Immature natural killer cell (primary cell): ENCODE data around the gene RANBP17. TPM values are rescaled to one million over a fixed set of nuclear protein-coding genes. Genes with fewer than 3 reads are reported as not detected.

Source experiments
- DNase-seq, 3 donors: peaks; one replicate each; pipeline ENCODE4 v3.0.0; 2022; ENCODE audit warnings: mixed read lengths in 1 of 3
- H3K27ac Mint-ChIP-seq, 6 donors: one replicate each; pipeline ENCODE4 v1.8.0; 2020; ENCODE audit warnings: mixed read lengths in 6 of 6, mild to moderate bottlenecking in 5 of 6, inconsistent platforms in 4 of 6, moderate library complexity in 3 of 6
- H3K27me3 Mint-ChIP-seq, 3 donors: one replicate each; pipeline ENCODE4 v1.8.0; 2020 to 2021; ENCODE audit warnings: low read depth in 3 of 3, mild to moderate bottlenecking in 3 of 3, mixed read lengths in 3 of 3, moderate library complexity in 3 of 3, inconsistent platforms in 1 of 3
- H3K36me3 Mint-ChIP-seq, 3 donors: one replicate each; pipeline ENCODE4 v1.8.0; 2020; ENCODE audit warnings: mixed read lengths in 3 of 3, inconsistent platforms in 2 of 3, mild to moderate bottlenecking in 2 of 3
- H3K4me1 Mint-ChIP-seq, 2 donors: one replicate each; pipeline ENCODE4 v1.8.0; 2020; ENCODE audit warnings: inconsistent platforms in 2 of 2, mild to moderate bottlenecking in 2 of 2, mixed read lengths in 2 of 2, moderate library complexity in 1 of 2
- H3K4me3 Mint-ChIP-seq, 5 donors: one replicate each; pipeline ENCODE4 v1.8.0; 2020; ENCODE audit warnings: mild to moderate bottlenecking in 5 of 5, mixed read lengths in 5 of 5, inconsistent platforms in 3 of 5, moderate library complexity in 3 of 5
- H3K9me3 Mint-ChIP-seq, 6 donors: one replicate each; pipeline ENCODE4 v1.8.0; 2020; ENCODE audit warnings: mild to moderate bottlenecking in 6 of 6, mixed read lengths in 6 of 6, inconsistent platforms in 4 of 6, moderate library complexity in 3 of 6
- polyA plus RNA-seq, 3 donors: library from polyadenylated mRNA; unstranded; fragments of 300-500 nt; fragmentation: Illumina TruSeq; gene quantifications; one replicate each; pipeline ENCODE4 v1.2.3, GENCODE V29; 2021

The RANBP17 gene
- polyA plus RNA-seq, 3 donors from 2014 or later, result 0.91 to 4.8 (median 1.7) TPM

DNA sequence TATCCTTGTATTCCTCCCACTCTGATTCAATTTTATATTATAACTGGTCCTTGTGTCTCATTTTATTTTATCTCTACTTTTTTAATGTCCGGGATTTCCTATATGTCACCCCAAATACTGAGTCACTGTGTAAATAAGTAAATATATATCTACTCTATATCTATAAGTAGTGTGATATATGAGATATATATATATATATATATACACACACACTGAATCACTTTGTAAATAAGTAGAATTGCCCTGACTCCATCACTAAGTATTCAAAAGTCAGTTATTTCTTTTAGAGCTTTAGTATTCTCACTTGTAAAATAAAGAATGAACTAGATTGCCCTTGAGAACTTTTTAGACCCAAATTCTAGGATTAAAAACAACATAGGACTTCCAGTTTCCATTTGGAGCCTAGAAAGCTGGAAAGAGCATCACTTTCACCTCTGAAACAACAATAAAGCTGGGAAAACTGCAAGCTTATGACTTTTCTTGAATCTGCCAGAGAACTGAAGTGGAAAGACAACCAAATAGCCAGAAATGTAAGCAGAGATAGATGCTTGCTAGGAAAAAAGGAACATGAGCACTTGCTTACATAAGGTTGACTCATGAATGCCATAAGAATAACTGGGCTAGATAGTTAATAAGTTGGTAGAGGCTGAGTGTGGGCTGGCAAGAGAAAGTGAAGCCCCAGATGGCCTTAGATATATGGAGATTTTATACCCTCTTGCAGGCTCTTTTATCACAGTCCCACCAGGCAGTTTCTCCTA lies 276.1 kb downstream of the RANBP17 start:
- H3K4me3 Mint-ChIP-seq, result no peak overlapping the region
- no peaks in the 10 kb centered on the region for H3K4me1 Mint-ChIP-seq
- H3K27ac Mint-ChIP-seq, result no peak overlapping the region
- DNase-seq, result no peak
- H3K9me3 Mint-ChIP-seq, result peaks cover 0 to 3% (median 0%) of the 10 kb centered on the region in 6 donors
- H3K36me3 Mint-ChIP-seq, result no peaks in the 10 kb centered on the region
- peaks cover 3 to 7% (median 5%) of the 10 kb centered on the region in 3 donors for H3K27me3 Mint-ChIP-seq

DNA sequence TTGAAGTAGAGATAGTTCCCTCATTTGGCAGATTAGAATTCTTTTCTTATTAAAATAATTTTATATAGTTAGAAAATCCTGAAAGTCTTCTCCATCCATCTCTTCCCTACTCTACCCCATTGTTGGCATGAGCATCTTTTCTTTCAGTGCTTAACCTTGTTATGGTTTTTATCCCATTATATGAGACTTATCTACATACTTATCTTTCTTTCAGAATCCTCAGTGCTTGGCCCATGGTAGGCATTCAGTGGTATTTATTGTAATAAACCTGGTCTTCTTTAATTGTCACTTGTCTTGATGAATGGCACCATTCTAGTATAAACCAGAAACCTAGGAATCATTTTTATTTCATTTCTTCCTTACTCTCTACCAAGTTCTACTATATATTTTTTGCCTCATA lies 277.4 kb downstream of the RANBP17 start:
- no peaks in the 10 kb centered on the region for H3K36me3 Mint-ChIP-seq
- no peaks in the 10 kb centered on the region for H3K4me1 Mint-ChIP-seq
- H3K27me3 Mint-ChIP-seq, result peaks cover 3 to 7% (median 5%) of the 10 kb centered on the region in 3 donors
- H3K9me3 Mint-ChIP-seq, result peaks cover 0 to 3% (median 0%) of the 10 kb centered on the region in 6 donors
- no peak overlapping the region for H3K4me3 Mint-ChIP-seq
- no peak for DNase-seq
- H3K27ac Mint-ChIP-seq, result no peak overlapping the region

DNA sequence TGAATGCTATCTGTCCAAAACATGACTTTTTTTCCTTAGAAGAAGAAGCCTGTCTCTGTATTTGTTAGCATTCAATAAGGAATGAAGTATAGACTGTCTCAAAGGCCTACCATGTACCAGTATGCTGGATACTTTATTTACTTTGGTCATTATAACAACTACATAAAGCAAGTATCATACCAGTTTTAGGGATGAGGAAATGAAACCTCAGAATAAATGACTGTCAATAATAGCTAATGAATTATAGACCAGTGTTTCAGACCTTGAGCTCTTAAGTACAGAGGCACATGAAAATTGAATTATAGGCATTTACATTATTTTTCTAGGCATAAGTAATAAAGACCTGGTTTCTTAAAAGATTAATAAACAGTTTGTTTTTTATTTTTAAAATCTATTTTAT lies 280.8 kb downstream of the RANBP17 start:
- Mint-ChIP-seq H3K4me1 (no peaks in the 10 kb centered on the region), H3K27ac (no peak overlapping the region), H3K9me3 (peaks cover 0 to 3% (median 0%) of the 10 kb centered on the region in 6 donors), H3K36me3 (no peaks in the 10 kb centered on the region), H3K4me3 (no peak overlapping the region), H3K27me3 (peaks cover 0 to 9% (median 2%) of the 10 kb centered on the region in 3 donors)
- no peak for DNase-seq

DNA sequence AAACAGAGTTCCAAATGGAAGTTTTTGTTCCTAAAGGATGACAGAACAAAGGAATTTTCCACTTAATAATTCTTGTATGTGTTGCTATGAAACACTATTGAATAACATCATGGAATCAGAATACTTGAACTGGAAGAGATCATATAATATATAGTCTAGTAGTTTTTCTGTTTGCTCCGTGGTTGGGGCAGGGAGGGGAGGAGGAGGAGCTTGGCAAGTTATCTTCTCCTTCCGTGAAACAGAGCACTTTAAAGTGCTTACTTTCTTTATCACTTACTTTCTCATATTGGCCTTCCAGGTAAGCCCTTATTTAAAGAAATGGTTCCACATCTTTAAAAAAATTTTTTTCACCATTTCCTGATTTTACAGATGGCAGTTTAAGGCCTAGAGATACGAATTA lies 281.4 kb downstream of the RANBP17 start:
- Mint-ChIP-seq H3K27me3 (peaks cover 0 to 8% (median 2%) of the 10 kb centered on the region in 3 donors), H3K4me1 (no peaks in the 10 kb centered on the region), H3K27ac (no peak overlapping the region), H3K4me3 (no peak overlapping the region), H3K9me3 (peaks cover 0 to 3% (median 0%) of the 10 kb centered on the region in 6 donors), H3K36me3 (no peaks in the 10 kb centered on the region)
- no peak for DNase-seq

DNA sequence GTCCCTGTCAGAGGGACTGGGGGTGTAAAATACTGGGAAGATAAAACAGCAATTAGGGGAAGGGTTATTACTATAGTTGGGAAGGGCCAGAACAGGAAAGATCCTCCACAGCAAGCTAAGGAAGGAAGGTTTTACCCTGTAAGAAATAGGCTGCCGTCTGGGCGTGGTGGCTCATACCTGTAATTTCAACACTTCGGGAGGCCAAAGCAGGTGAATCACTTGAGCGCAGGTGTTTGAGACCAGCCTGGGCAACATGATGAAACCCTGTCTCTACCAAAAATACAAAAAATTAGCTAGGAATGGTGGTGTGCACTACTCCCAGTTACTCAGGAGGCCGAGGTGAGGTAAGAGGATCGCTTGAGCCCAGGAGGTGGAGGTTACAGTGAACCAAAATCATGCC lies 282.1 kb downstream of the RANBP17 start:
- no peak for DNase-seq
- H3K36me3 Mint-ChIP-seq, result no peaks in the 10 kb centered on the region
- H3K4me1 Mint-ChIP-seq, result no peaks in the 10 kb centered on the region
- peaks cover 0 to 8% (median 2%) of the 10 kb centered on the region in 3 donors for H3K27me3 Mint-ChIP-seq
- no peak overlapping the region for H3K27ac Mint-ChIP-seq
- H3K4me3 Mint-ChIP-seq, result no peak overlapping the region
- peaks cover 0 to 3% (median 0%) of the 10 kb centered on the region in 6 donors for H3K9me3 Mint-ChIP-seq

DNA sequence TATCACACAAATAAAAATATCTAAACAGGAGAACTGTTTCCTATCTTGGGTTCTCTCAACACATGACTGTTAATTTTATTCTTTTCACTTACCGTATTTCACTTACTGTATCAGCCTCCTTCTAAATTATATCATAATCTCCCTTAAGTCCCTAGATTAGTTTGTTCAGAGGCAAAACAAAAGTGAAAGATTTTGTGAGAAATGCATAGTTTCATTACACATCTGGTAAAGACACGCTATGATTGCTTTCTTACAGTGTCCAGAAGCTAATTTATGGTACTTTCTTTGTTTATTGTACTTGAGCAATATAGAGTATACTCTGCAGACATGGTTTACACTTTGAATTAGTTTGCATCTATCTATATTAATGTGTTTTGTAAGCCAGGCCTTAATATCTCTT lies 287.5 kb downstream of the RANBP17 start:
- Mint-ChIP-seq H3K27me3 (peaks cover 0 to 12% (median 0%) of the 10 kb centered on the region in 3 donors), H3K27ac (no peak overlapping the region)

DNA sequence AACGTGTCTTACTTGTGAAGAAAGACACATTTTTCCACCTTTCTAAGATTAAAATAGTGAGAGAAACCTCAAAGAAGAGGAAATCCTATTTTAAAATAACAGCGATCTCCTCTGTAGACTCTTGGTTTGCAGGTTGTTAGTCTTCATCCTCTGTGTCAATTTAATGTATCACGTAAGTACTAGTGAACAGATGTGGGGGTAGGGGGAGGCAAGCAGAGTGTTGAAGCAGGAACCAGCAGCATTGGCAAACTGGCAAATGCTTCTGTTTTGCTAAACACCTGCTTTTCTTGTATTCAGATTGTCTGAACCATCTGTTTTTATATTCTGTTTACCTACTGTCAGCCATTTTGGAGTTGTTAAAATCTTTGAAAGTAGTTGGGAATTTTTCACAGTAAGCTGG lies 288.0 kb downstream of the RANBP17 start:
- Mint-ChIP-seq H3K4me3 (peak overlapping the region in 1 of 5 donors; percentile 33), H3K27ac (no peak overlapping the region), H3K36me3 (no peaks in the 10 kb centered on the region), H3K9me3 (peaks cover 0 to 2% (median 0%) of the 10 kb centered on the region in 6 donors), H3K4me1 (peaks cover 2 to 7% of the 10 kb centered on the region in 2 donors), H3K27me3 (peaks cover 0 to 8% (median 0%) of the 10 kb centered on the region in 3 donors)
- DNase-seq, result no peak

More for the DNA sequence above, 287.5 kb downstream of the RANBP17 start:
- Mint-ChIP-seq H3K9me3 (peaks cover 0 to 2% (median 0%) of the 10 kb centered on the region in 6 donors), H3K36me3 (no peaks in the 10 kb centered on the region), H3K4me1 (peaks cover 2 to 7% of the 10 kb centered on the region in 2 donors), H3K4me3 (peak overlapping the region in 1 of 5 donors; percentile 0)
- no peak for DNase-seq

DNA sequence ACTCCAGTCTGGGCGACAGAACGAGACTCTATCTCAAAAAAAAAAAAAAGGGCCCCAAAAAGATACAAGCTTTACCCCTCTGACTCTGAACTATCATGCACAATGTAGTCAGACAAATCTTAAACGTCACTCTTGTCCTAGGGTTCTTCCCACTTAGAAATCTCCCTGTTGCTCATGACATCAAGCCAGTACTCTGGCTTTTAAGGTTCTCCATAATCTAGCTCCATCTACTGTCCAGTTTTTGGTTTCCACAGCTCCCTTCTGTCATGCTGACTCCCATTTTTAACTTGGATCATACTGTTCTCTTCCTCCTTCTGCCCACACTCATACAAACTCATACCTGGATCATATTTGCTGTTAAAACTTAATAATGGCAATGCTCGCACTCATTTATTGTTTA lies 290.6 kb downstream of the RANBP17 start:
- Mint-ChIP-seq H3K4me1 (peaks cover 2 to 7% of the 10 kb centered on the region in 2 donors), H3K9me3 (peaks cover 0 to 2% (median 0%) of the 10 kb centered on the region in 6 donors), H3K4me3 (no peak overlapping the region), H3K27me3 (peaks cover 0 to 4% (median 2%) of the 10 kb centered on the region in 3 donors), H3K36me3 (no peaks in the 10 kb centered on the region), H3K27ac (no peak overlapping the region)
- no peak for DNase-seq

DNA sequence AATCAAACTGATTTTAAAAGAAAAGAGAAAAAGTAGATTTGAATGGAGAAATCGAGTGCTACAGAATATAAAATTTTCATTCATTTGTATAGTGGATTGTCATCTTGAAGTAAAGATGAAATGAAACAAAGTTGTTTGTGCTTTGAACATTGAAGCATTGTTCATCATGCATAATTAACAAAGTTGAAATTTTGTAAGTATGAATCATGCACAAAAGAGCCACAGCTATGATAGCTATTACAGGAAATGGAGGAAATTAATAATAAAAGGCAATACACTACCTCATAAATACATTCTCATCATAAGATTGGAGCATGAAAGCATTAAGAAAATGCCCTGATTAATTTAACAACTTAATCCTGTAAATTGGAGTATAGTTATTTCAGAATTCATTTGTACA lies 293.8 kb downstream of the RANBP17 start:
- H3K4me3 Mint-ChIP-seq, result no peak overlapping the region
- H3K36me3 Mint-ChIP-seq, result no peaks in the 10 kb centered on the region
- no peak for DNase-seq
- H3K27ac Mint-ChIP-seq, result no peak overlapping the region
- H3K27me3 Mint-ChIP-seq, result peaks cover 0 to 4% (median 2%) of the 10 kb centered on the region in 3 donors
- H3K4me1 Mint-ChIP-seq, result no peaks in the 10 kb centered on the region
- peaks cover 0 to 2% (median 0%) of the 10 kb centered on the region in 6 donors for H3K9me3 Mint-ChIP-seq

DNA sequence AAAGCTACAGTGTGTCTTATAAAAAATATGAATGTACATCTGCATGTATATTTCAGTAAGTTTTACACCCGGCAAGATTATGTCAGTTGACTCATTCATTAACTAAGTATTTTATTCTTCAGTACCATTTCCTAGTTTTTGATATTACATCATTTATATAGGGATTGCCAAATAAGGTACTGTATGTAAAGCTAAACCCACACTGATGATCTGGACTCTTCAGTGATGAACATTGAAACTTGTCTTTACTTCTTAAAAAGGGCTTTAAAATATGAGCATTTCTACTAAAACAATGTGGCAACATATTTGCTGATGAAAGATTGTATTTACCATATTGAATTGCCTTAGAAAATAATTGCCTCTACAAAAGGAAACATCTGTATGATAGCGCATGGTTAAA lies 295.5 kb downstream of the RANBP17 start:
- H3K27ac Mint-ChIP-seq, result no peak overlapping the region
- H3K4me1 Mint-ChIP-seq, result no peaks in the 10 kb centered on the region
- H3K36me3 Mint-ChIP-seq, result no peaks in the 10 kb centered on the region
- no peak for DNase-seq
- H3K9me3 Mint-ChIP-seq, result peaks cover 0 to 2% (median 0%) of the 10 kb centered on the region in 6 donors
- no peak overlapping the region for H3K4me3 Mint-ChIP-seq
- H3K27me3 Mint-ChIP-seq, result peaks cover 0 to 4% (median 2%) of the 10 kb centered on the region in 3 donors

DNA sequence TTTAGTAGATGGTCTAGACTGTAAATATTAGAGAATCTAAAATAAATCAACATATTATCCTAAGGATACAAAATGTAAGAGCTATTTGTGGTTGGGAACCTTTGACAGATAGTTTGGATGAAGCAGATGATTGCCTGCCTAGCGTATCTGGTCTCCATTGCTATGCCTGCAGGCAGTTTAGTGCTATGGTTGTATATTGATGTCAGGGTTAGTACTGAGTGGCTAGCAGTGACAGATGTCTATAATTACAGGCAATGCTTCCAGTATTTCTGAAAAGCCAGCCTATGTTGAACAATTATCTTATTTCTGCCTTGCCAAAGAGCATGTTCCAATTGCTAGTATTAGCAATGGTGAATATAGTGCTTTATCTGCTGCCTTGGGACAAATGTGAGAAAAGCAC lies 296.0 kb downstream of the RANBP17 start:
- Mint-ChIP-seq H3K9me3 (no peaks in the 10 kb centered on the region), H3K36me3 (no peaks in the 10 kb centered on the region), H3K4me3 (no peak overlapping the region), H3K4me1 (no peaks in the 10 kb centered on the region), H3K27ac (no peak overlapping the region), H3K27me3 (peaks cover 0 to 4% (median 2%) of the 10 kb centered on the region in 3 donors)
- no peak for DNase-seq

DNA sequence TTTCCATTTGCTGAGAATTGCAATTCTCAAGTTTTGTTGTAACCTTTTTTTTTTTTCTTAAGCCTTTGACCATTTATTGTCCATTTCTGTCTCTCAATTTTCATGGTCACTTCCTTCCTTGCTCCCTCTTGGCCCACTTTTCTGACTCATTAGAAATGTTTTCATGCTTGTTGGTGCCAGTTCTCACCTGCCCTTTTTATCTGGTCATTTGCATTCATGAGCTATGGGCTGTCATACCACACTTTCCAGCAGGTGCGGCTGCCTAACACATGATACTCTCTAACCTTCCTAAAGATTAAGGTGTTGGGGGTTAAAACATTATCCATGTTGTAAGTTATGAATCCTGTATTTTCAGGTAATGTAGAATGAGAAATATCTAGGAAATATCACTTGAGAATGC lies 296.8 kb downstream of the RANBP17 start:
- no peak for DNase-seq
- Mint-ChIP-seq H3K4me3 (no peak overlapping the region), H3K9me3 (no peaks in the 10 kb centered on the region), H3K4me1 (no peaks in the 10 kb centered on the region), H3K27me3 (peaks cover 0 to 2% (median 1%) of the 10 kb centered on the region in 3 donors), H3K27ac (no peak overlapping the region), H3K36me3 (no peaks in the 10 kb centered on the region)

DNA sequence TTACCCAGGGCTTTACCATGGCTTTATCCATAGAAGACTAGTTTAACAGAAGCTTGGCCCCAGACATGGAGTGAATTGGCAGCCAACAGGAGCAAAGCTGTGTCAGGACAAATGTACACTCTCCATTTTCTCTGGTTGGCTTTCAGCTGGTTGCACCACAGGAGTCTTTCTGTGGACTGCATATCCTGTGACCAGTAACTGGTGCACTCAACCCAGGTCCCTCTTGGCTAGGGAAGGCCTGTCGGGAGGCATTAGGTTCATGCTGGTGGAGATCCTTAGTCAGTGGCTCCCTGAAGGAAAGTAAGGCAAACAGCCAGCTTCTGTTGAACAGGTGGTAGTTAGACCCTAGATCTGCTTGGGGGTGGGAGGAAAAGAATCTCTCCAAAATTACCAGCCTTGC lies 300.3 kb downstream of the RANBP17 start:
- no peak overlapping the region for H3K4me3 Mint-ChIP-seq
- H3K27ac Mint-ChIP-seq, result no peak overlapping the region
- no peaks in the 10 kb centered on the region for H3K4me1 Mint-ChIP-seq
- no peaks in the 10 kb centered on the region for H3K36me3 Mint-ChIP-seq
- no peak for DNase-seq
- peaks cover 0 to 2% (median 2%) of the 10 kb centered on the region in 3 donors for H3K27me3 Mint-ChIP-seq
- no peaks in the 10 kb centered on the region for H3K9me3 Mint-ChIP-seq

DNA sequence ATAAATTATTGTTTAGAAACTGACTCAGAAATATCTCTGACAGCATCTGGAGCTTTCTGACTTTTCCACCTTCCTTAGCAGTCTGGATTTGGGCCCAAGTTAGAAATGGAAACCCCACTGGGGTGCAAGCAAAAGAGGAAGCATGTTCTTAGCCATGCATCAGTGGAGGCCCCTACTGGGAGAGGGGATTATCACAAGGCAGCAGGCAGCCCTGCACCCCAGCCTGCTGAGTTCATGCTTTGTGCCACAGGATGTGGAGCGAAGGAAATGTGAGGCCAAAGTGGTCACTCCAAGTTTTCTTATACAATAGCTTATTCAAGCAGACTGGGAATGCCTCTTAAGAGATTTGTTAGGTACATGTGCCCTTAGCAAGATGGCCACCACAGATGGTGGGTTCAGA lies 300.8 kb downstream of the RANBP17 start:
- H3K36me3 Mint-ChIP-seq, result no peaks in the 10 kb centered on the region
- DNase-seq, result no peak
- peaks cover 0 to 2% (median 2%) of the 10 kb centered on the region in 3 donors for H3K27me3 Mint-ChIP-seq
- H3K9me3 Mint-ChIP-seq, result no peaks in the 10 kb centered on the region
- H3K27ac Mint-ChIP-seq, result no peak overlapping the region
- H3K4me1 Mint-ChIP-seq, result no peaks in the 10 kb centered on the region
- H3K4me3 Mint-ChIP-seq, result no peak overlapping the region
